Progenitor cell of endocrine pancreas (in vitro differentiated cells): ENCODE results near the gene SLC25A21. TPM values are rescaled to one million over a fixed set of nuclear protein-coding genes. Genes with fewer than 3 reads are reported as not detected.
"Not testable (repeated sequence)": the region's sequence is repeated elsewhere in the genome, so short reads cannot be mapped to it uniquely, and the experiment has no call there.

Experiments
- DNase-seq: peaks from one replicate; pipeline ENCODE4 v3.0.0; 2021; ENCODE audit warnings: low spot score; ENCODE audit not compliant: unreplicated experiment
- H3K27ac Mint-ChIP-seq: 2 replicates; pipeline ENCODE4 v1.8.0; 2021; ENCODE audit warnings: mild to moderate bottlenecking, moderate library complexity, mixed read lengths
- H3K27me3 Mint-ChIP-seq: 2 replicates; pipeline ENCODE4 v1.8.0; 2021; ENCODE audit warnings: mixed read lengths
- H3K36me3 Mint-ChIP-seq: 2 replicates; pipeline ENCODE4 v1.8.0; 2022; ENCODE audit warnings: mixed read lengths; ENCODE audit not compliant: insufficient read depth
- H3K4me1 Mint-ChIP-seq: 2 replicates; pipeline ENCODE4 v1.8.0; 2021; ENCODE audit warnings: low read depth, mixed read lengths
- H3K4me3 Mint-ChIP-seq: 2 replicates; pipeline ENCODE4 v1.8.0; 2021; ENCODE audit warnings: low read depth, mild to moderate bottlenecking, moderate library complexity, mixed read lengths
- H3K9me3 Mint-ChIP-seq: 2 replicates; pipeline ENCODE4 v1.8.0; 2021; ENCODE audit warnings: low read depth, mixed read lengths
- CTCF ChIP-seq: fragments of 200-600 bp; sonication (generic); IDR thresholded peaks from one replicate; pipeline ENCODE4 v1.5.0; 2021; ENCODE audit warnings: antibody characterized with exemption, mild to moderate bottlenecking; ENCODE audit not compliant: unreplicated experiment
- total RNA-seq: library from RNA; stranded (reverse); gene quantifications from 2 replicates; pipeline ENCODE4 v1.2.1, GENCODE V29; 2021

SLC25A21 gene
- total RNA-seq, 1 donor from 2014 or later, result 2.5 TPM

- TF ChIP-seq CTCF, result no peak
- Mint-ChIP-seq H3K27me3 (no peaks in the 10 kb centered on the region), H3K4me1 (peaks cover 2% of the 10 kb centered on the region), H3K36me3 (no peaks in the 10 kb centered on the region), H3K27ac (no peak overlapping the region), H3K9me3 (no peaks in the 10 kb centered on the region), H3K4me3 (no peak overlapping the region)
- DNase-seq, result no peak
These were observed 297.8 kb downstream of the SLC25A21 start for GRCh38 chr14:36874396-36875138.

GRCh38 chr14:36870776-36871175 is 301.6 kb downstream of the SLC25A21 start:
- H3K27ac Mint-ChIP-seq, result no peak overlapping the region
- H3K4me3 Mint-ChIP-seq, result no peak overlapping the region
- no peaks in the 10 kb centered on the region for H3K4me1 Mint-ChIP-seq
- peaks cover 3% of the 10 kb centered on the region for H3K27me3 Mint-ChIP-seq
- H3K36me3 Mint-ChIP-seq, result no peaks in the 10 kb centered on the region
- H3K9me3 Mint-ChIP-seq, result no peaks in the 10 kb centered on the region
- no peak for TF ChIP-seq CTCF
- DNase-seq, result no peak

GRCh38 chr14:36869125-36869524 is 303.3 kb downstream of the SLC25A21 start:
- Mint-ChIP-seq H3K9me3 (no peaks in the 10 kb centered on the region), H3K27ac (no peak overlapping the region), H3K36me3 (no peaks in the 10 kb centered on the region), H3K4me3 (no peak overlapping the region), H3K4me1 (no peaks in the 10 kb centered on the region), H3K27me3 (peaks cover 3% of the 10 kb centered on the region)
- DNase-seq, result no peak
- no peak for TF ChIP-seq CTCF

GRCh38 chr14:36866867-36867266 is 305.5 kb downstream of the SLC25A21 start:
- Mint-ChIP-seq H3K36me3 (peaks cover under 1% of the 10 kb centered on the region), H3K27ac (no peak overlapping the region), H3K4me1 (no peaks in the 10 kb centered on the region), H3K4me3 (no peak overlapping the region), H3K9me3 (peaks cover 1% of the 10 kb centered on the region), H3K27me3 (peaks cover 3% of the 10 kb centered on the region)
- TF ChIP-seq CTCF, result no peak
- DNase-seq, result no peak

- Mint-ChIP-seq H3K27me3 (peaks cover 3% of the 10 kb centered on the region), H3K4me1 (peaks cover 5% of the 10 kb centered on the region), H3K27ac (no peak overlapping the region), H3K9me3 (peaks cover 3% of the 10 kb centered on the region), H3K4me3 (no peak overlapping the region), H3K36me3 (peaks cover 3% of the 10 kb centered on the region)
- TF ChIP-seq CTCF, result no peak
- no peak for DNase-seq
These were observed 309.1 kb downstream of the SLC25A21 start for GRCh38 chr14:36863271-36863670.

- H3K36me3 Mint-ChIP-seq, H3K27ac Mint-ChIP-seq, H3K4me3 Mint-ChIP-seq, H3K9me3 Mint-ChIP-seq, H3K27me3 Mint-ChIP-seq, DNase-seq: not testable (repeated sequence)
- H3K4me1 Mint-ChIP-seq, result peaks cover 12% of the 10 kb centered on the region
These were observed 310.2 kb downstream of the SLC25A21 start for GRCh38 chr14:36862237-36862636.
